ENCODE measurements around the gene PSMC3. TPM values are rescaled to one million over a fixed set of nuclear protein-coding genes. Genes with fewer than 3 reads are reported as not detected.
A peak's percentile ranks its signal among the peaks of the same experiment; 100 is the strongest.

Gene PSMC3
- total and polyA plus RNA-seq, 2 of the 13 experiments (the other 11 are each of a cell fraction or from before 2014, with no cell fraction given): 75.8 to 214 TPM

- peak; percentile 100 for TF ChIP-seq PHF20 (CRISPR knock-in tag; IDR thresholded peaks at IDR 0.05)
- TF ChIP-seq SNAPC4 (CRISPR knock-in tag; IDR thresholded peaks at IDR 0.05): no peak
- TF ChIP-seq ATF7 (IDR thresholded peaks at IDR 0.05): no peak
- TF ChIP-seq ATF7 (CRISPR knock-in tag; IDR thresholded peaks at IDR 0.05): 0 out of 2 replicates have a peak, but pooled peaks have one; percentile 27
- TF ChIP-seq MIXL1 (CRISPR knock-in tag; IDR thresholded peaks at IDR 0.05): peak; percentile 53; the same call in 1 of the 2 replicates
- TF ChIP-seq RORA (CRISPR knock-in tag; IDR thresholded peaks at IDR 0.05): 0 out of 2 replicates have a peak, but pooled peaks have one; percentile 49
- no peak for TF ChIP-seq CSRNP2 (CRISPR knock-in tag; conservative IDR thresholded peaks at IDR 0.05; ENCODE audit: low read depth)
- no peak; the same call in none of the 2 replicates for TF ChIP-seq TARDBP (CRISPR knock-in tag; IDR thresholded peaks at IDR 0.05)
- TF ChIP-seq REST (IDR thresholded peaks at IDR 0.05; ENCODE audit: borderline replicate concordance in 1 of 2, low read depth in 1 of 2, low read length in 2 of 2): peak in 1 of 2 experiments; percentile 11; a peak in 1 of 4 replicates
- TF ChIP-seq HOXA3 (CRISPR knock-in tag; IDR thresholded peaks at IDR 0.05): peak; percentile 94
- no peak for TF ChIP-seq RFX1 (IDR thresholded peaks at IDR 0.05)
- peak; percentile 77 for TF ChIP-seq ELF3 (CRISPR knock-in tag; IDR thresholded peaks at IDR 0.05)
- TF ChIP-seq NRL (CRISPR knock-in tag; IDR thresholded peaks at IDR 0.05; ENCODE audit: borderline replicate concordance): no peak; the same call in 1 of the 2 replicates
- TF ChIP-seq DMTF1 (CRISPR knock-in tag; IDR thresholded peaks at IDR 0.05): 0 out of 2 replicates have a peak, but pooled peaks have one; percentile 29
- TF ChIP-seq ZMYM2 (CRISPR knock-in tag; IDR thresholded peaks at IDR 0.05): no peak
Measured at GRCh38 chr11:47407746-47408590, 18.3 kb downstream of the PSMC3 start, which contains the start of gene SLC39A13 (continued).
